PFSK-1 (cell line): ENCODE results near the gene SPOCD1.

Experiments used
- FOXP2 ChIP-seq: optimal IDR thresholded peaks from 2 replicates; pipeline ENCODE3; 2011; ENCODE audit warnings: borderline replicate concordance, control low read depth, inconsistent platforms; ENCODE audit not compliant: insufficient read depth; ENCODE audit errors: extremely low read length, extremely low read depth
- POLR2AphosphoS5 ChIP-seq: IDR thresholded peaks from 2 replicates; pipeline ENCODE4 v1.6.1; 2012; ENCODE audit warnings: low read depth, mild to moderate bottlenecking, control low read depth, low read length, moderate library complexity
- REST ChIP-seq, 2 experiments: IDR thresholded peaks; 2 replicates each; pipeline versions ENCODE4 v1.6.1 to v1.8.0; 2011 to 2012; ENCODE audit warnings: low read depth in 2 of 2, low read length in 2 of 2, control low read depth in 1 of 2, inconsistent platforms in 1 of 2, mild to moderate bottlenecking in 1 of 2, moderate library complexity in 1 of 2; ENCODE audit not compliant: insufficient read depth in 1 of 2
- SIN3A ChIP-seq: IDR thresholded peaks from 2 replicates; pipeline ENCODE4 v1.6.1; 2012; ENCODE audit warnings: mild to moderate bottlenecking, low read length, moderate library complexity, borderline replicate concordance; ENCODE audit not compliant: insufficient read depth
- TAF1 ChIP-seq: IDR thresholded peaks from 2 replicates; pipeline ENCODE4 v1.6.1; 2012; ENCODE audit warnings: low read length, control low read depth, borderline replicate concordance; ENCODE audit not compliant: insufficient read depth

The SPOCD1 gene

GRCh38 chr1:31799196-31799894 lies 16.5 kb downstream of the SPOCD1 start:
- TF ChIP-seq TAF1: no peak
- no peak for TF ChIP-seq REST (IDR thresholded peaks at IDR 0.05; ENCODE audit: insufficient read depth in 1 of 2, low read depth in 2 of 2, low read length in 2 of 2)
- TF ChIP-seq FOXP2: no peak
- TF ChIP-seq SIN3A: no peak
- no peak for TF ChIP-seq POLR2AphosphoS5

GRCh38 chr1:31798433-31799195 lies 17.2 kb downstream of the SPOCD1 start:
- TF ChIP-seq SIN3A (no peak), REST (IDR thresholded peaks at IDR 0.05; ENCODE audit: insufficient read depth in 1 of 2, low read depth in 2 of 2, low read length in 2 of 2) (no peak), FOXP2 (no peak), TAF1 (no peak), POLR2AphosphoS5 (no peak)

- TF ChIP-seq SIN3A (no peak), FOXP2 (no peak), REST (IDR thresholded peaks at IDR 0.05; ENCODE audit: insufficient read depth in 1 of 2, low read depth in 2 of 2, low read length in 2 of 2) (no peak), POLR2AphosphoS5 (no peak), TAF1 (no peak)
Measured at GRCh38 chr1:31798086-31798432, 17.8 kb downstream of the SPOCD1 start.

- no peak for TF ChIP-seq FOXP2
- TF ChIP-seq REST (IDR thresholded peaks at IDR 0.05; ENCODE audit: insufficient read depth in 1 of 2, low read depth in 2 of 2, low read length in 2 of 2): no peak
- TF ChIP-seq TAF1: no peak
- TF ChIP-seq SIN3A: no peak
- no peak for TF ChIP-seq POLR2AphosphoS5
Measured at GRCh38 chr1:31797216-31797615, 18.6 kb downstream of the SPOCD1 start.

- TF ChIP-seq FOXP2 (no peak), SIN3A (no peak), POLR2AphosphoS5 (no peak), TAF1 (no peak), REST (IDR thresholded peaks at IDR 0.05; ENCODE audit: insufficient read depth in 1 of 2, low read depth in 2 of 2, low read length in 2 of 2) (no peak)
Measured at GRCh38 chr1:31796707-31797106, 19.1 kb downstream of the SPOCD1 start.
